HG03457 (cell line): ENCODE measurements around the gene ZMYM2.

ENCODE experiments used
- ATAC-seq: cut with Tn5 transposase; IDR thresholded peaks from one replicate; pipeline ENCODE4 v1.9.1; 2021; ENCODE audit warnings: moderate number of reproducible peaks; ENCODE audit not compliant: unreplicated experiment

The ZMYM2 gene

DNA sequence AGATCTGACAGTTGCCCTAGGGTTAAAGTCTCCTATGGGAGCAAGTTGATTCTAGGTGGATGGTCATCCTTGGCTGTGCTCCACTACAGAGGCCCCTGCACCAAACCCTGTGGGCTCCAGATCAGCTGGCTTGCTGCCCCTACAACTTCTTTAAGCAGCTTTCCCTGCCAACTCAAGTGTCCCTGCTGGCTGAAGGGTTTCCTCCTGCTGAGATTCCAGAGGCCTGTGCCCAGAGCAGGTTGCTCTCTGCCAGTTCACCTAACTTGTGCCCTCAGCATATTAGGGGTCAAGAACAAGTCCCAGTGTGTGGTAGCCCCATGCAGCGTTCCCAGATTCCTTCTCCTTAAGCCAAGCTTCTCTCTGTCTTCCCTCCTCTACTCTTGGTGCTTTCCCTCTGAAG is 85.6 kb downstream of the ZMYM2 start:
- ATAC-seq, result no peak

DNA sequence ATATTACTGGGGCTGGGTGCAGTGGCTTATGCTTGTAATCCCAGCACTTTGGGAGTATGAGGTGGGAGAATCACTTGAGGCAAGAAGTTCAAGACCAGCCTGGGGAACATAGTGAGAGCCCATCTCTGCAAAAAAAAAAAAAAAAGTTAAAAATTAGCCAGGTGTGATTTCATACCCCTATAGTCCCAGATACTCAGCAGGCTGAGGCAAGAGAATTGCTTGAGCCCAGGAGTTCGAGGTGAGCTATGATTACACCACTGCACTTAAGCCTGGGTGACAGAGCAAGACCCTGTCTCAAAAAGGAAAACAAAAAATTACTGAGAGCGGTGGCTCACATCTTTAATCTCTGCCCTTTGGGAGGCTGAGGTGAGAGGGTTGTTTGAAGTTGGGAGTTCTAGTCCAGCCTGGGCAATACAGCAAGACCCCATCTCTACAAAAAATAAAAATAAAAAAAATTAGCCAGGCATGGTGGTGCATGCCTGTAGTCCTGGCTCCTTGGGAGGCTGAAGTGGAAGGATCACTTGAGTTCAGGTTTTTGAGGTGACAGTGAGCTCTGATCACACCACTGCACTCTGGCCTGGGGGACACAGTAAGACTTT is 87.5 kb downstream of the ZMYM2 start:
- no peak for ATAC-seq

DNA sequence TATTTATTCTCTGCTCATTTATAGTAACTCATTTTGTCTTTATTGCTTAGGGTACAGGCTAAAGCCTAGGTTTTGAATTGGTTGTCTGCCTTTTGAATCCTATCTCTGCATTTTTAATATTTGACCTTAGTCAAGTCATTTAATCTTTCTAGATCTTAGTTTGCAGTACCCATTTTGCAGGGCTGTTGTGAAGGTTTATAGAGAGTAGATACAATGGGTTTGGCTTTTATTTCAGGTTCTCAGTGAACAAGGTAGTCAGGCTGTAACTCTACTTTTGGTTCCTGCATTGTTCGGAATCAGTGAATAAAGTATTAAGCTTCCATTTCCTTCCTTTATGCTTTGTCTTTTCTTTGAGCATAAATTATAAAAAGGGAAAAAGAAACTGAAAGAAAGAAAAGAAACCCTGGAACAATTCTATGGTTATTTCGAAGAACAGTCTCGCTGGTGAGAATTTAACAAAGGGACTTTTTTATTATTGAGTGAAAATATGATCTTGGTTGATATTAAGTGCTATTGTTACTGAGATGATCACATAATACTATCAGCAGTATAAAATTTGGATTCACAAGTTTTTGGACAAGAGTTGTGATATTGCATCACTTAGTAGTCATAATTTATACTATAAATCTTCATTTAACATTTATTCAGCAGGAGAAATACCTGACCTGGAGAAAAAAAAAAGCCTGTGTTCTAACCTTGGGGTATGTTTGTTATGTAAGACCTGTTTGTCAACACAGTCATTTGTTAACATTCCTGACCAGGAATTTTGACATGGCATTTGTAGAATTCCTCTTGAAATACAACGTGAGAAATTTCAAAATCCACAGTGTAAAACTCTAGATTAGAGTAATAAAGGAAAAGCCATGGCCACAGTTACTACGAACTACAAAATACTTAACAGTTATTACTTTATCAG is 91.3 kb downstream of the ZMYM2 start:
- ATAC-seq, result no peak

DNA sequence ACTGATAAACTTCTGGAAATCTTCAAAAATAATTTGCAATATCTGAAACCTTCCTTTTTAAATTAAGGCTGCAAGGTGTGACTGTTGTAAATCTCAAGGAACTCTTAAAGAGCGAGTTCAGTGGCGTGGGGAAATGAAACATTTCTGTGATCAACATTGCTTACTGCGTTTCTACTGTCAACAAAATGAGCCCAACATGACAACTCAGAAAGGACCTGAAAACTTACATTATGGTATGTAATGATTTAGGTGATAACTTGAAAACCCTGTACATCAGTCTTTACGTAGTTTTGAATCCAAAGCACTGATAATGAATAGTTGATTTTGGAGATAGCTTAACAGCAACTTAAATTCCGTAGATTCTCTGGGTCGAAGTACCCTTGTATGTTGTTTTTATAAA is 92.8 kb downstream of the ZMYM2 start:
- no peak for ATAC-seq

DNA sequence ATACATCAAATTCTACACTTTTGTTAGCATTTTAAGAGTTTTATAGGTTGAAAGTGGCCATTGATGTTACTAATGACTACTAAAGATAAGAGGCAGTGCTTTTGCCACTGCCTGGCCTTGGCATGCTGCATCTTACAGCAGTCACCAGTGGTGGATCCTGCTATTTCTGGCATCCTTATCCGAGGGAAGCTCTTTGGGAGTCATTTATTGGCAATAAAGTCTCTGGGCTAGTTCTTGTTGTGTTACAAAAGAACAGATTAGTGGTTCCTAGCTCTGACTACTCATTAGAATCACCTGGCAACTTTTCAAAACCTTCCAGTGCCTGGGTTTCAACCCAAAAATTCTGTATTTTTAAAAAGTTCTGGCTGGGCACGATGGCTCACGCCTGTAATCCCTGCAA is 94.5 kb downstream of the ZMYM2 start:
- no peak for ATAC-seq

DNA sequence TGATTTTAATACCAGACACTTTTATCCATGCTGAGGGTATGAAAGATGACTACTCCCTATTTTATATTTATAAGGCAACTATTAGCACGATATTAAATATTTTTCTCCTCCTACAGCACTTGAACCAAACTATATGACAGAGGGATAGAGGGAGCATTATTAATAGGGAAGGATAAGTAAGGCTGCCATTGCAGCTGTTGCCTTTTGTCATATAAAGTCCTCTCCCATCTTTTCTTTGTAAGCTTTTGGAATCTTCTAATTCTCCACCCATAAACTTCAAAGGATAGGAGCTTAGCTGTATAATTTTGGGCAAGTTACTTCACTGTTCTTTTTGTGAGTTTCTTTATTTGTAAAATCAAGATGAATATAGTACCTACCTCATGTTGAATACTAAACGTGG is 95.4 kb downstream of the ZMYM2 start:
- no peak for ATAC-seq

DNA sequence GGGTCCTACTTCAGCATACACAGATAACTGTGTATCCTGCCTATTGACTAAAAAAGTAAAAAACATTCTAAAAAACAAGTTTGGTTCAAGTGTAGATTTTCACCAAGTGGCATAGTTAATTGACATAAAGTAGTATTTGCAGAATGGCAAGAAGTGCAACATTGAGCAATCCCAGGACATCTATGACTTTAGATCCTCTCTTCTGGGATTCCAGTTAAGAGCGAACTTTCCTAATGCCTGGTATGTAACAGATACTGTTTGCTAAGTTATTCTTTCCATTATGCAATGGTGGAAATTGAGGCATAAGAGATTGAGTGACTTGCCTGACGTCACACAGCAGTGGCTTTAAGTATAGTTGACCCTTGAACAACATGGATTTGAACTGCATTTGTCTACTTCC is 96.1 kb downstream of the ZMYM2 start:
- no peak for ATAC-seq

DNA sequence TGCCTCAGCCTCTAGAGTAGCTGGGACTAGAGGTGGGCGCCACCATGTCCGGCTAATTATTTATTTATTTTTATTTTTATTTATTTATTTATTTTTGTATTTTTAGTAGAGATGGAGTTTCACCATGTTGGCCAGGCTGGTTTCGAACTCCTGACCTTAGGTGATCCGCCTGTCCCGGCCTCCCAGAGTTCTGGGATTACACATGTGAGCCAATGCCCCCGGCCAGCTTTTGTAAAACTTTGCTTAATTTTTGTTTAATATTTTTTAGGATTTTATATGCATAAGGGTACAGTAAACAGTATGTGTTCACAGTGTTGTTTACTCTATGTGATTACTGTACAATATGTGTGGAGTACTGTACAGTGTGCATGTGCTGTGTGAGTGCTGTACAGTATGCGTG is 98.7 kb downstream of the ZMYM2 start:
- no peak for ATAC-seq

DNA sequence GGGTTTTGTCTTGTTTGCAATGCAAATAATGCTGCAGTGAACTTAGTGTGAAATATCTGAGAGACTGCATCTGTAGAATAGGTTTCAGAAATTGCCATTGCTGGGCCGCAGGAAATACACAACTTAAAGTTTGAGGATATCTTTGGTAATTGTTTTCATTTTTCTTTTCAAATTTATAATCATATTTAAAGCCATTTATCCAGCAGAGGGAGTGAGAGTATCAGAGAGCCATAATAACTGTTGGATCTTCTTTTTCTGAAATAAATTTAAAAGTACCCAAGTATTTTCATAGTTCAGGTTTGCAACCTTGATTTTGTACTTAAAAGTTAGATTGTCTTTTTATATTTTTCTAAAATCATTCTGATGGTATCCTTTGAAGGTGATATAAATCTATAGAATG is 99.4 kb downstream of the ZMYM2 start:
- no peak for ATAC-seq

DNA sequence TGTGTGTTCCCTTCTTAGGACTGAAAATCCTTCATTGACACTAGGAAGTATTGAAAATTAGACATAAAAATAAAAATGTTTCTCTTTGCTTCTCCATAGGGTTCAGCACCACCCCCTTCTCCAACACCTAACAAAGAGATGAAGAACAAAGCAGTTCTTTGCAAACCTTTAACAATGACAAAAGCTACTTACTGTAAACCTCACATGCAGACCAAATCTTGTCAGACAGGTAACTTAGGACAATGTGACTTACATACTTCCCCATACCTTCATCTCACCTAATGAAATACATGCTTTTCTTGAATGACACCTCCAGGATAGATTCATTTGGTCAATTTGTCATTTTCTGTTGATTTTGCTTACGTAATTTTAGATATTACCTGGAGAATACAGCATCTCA is 99.9 kb downstream of the ZMYM2 start:
- ATAC-seq, result no peak

DNA sequence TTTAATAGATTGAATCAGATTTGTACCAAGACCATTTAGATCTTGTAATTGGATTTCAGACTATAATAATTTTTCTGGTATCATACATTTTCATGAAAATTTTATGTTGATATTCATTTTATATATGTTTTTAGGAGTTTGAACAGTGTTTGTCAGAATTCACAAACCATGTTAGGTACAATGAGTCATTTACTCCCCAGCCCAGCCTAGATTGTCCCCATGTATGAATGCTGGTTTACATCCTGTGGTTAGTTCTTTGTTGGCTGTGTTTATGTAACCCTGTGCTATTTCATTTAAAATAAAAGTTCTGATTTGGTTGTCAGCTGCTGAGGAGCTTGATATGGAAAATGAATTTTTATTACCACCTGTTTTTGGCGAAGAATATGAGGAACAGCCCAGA is 105.6 kb downstream of the ZMYM2 start:
- ATAC-seq, result no peak

DNA sequence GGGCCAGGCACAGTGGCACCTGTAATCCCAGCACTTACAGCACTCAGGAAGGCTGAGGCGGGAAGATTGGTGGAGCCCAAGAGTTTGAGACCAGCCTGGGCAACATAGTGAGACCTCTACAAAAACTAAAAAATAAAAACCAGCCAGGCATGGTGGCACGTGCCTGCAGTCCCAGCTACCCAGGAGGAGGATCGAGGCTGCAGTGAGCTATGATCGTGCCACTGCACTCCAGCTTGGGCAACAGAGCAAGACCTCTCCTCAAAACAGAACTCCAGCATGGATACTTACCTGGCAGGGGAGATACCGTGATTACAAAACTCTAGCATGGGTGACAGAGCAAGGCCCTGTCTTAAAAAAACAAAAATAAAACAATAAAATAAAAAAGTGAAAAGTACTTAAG is 107.0 kb downstream of the ZMYM2 start:
- ATAC-seq, result no peak

DNA sequence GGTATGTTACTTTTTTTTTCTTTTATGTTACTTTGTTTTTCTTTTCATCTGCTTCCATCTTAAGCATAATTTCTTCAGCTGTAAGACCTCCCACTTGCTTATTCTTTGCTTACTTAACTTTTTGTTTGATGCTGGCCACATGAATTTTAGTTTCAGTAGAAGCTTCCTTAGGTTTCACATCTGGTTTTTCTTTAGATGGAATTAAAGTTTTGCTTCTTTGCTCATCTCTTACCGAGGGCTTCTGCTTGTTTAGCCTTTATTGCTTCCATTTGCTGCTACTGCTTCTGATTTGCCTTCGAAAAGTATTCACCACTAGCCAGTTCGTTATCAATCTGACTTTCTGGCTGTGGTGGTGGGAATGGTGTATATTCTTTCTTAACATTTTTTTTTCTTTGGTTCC is 111.4 kb downstream of the ZMYM2 start:
- ATAC-seq, result no peak

DNA sequence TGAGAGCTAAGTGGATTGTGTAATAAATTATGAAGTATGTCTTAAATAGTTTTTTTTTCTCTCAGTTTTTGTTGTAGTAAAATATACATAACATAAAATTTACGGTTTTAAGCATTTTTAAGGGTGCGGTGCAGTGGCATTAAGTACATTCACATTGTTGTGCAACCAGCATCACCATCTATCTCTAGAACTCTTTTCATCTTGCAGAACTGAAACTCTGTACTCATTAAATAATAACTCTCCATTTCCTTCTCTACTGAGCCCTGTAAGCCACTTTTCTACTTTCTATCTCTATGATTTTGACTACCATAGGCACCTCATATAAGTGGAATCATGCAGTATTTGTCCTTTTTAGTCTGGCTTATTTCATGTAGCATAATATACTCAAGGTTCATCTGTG is 115.2 kb downstream of the ZMYM2 start:
- ATAC-seq, result no peak

DNA sequence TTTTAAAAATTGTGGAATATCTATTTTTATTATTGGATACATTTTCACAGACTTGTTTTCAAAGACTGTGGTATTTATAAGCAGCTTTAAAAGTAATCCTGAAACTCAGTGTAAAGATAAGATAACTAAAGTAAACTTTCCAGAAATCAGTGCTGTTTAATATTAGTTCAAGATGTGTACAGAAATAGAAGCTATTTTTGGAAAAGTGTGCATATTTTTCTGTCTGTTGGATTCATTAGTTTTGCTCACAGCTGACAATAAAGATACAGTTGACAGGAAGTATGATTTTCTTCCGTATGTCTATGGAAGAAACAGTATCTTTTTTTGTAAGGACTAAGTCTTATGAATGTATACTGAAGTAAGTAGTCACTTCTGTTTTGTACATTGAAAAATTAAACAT is 116.4 kb downstream of the ZMYM2 start:
- no peak for ATAC-seq

DNA sequence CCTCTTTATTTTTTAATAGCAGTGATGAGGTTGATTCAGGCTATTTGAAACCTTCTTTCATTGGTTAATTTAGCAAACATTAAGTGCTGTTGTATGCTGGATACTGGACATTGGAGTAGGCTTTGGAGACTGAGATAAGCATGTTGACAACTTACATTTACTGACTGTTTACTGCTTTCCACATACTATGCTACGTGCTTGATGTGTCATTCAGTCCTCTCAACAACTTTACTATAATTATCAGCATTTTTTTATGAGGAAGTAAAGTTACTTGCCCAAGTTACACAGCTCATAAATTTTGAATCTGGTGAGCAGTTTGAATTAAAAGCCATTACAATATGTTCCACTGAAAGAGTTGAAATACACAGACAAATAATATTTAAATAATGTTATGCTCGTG is 118.6 kb downstream of the ZMYM2 start:
- no peak for ATAC-seq

DNA sequence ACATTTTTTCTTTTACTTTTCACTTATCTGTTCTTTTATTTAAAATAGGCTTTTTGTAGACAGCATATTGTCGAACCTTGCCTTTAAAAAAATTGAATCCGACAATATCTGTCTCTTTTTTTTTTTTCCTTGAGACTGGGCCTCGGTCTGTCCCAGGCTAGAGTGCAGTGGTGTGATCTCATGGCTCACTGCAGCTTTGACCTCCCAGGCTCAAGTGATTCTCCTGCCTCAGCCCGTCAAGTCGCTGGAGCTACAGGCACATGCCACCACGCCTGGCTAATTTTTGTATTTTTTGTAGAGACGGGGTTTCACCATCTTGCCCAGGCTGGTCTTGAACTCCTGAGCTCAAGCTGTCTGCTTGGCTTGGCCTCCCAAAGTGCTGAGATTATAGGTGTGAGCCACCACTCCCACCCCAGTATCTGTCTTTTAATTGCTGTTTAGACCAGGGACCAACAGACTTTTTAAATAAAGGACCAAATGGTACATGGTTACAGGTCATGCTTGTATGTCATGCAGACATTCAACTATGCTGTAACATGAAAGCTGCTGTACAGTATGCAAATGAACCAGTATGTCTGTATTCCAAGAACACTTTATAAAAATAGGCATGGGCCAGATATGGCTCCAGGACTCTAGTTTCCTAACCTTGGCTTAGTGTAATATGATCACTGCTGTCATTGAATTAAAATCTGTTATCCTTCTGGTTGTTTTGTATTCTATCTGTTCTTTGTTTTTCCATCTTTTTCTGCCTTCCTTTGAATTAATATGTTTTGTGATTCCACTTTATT is 122.0 kb downstream of the ZMYM2 start:
- no peak for ATAC-seq

DNA sequence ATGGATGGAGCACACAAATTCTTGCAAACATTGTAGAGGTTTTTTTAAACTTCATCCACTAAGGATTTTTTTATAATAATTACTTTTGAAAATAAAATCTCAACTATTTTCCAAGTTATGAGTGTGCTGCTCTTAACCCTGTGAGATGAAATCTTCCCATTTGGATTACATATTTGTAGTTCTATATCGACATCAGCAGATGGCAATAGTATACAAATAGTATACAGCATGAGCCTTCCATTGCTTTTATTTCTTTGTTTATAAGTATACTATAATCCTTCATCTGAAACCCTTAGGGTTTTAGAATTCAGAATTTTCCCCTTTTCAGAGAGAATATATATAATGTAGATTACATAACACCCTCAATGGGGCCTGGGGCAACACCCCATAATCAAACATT is 131.8 kb downstream of the ZMYM2 start:
- no peak for ATAC-seq

DNA sequence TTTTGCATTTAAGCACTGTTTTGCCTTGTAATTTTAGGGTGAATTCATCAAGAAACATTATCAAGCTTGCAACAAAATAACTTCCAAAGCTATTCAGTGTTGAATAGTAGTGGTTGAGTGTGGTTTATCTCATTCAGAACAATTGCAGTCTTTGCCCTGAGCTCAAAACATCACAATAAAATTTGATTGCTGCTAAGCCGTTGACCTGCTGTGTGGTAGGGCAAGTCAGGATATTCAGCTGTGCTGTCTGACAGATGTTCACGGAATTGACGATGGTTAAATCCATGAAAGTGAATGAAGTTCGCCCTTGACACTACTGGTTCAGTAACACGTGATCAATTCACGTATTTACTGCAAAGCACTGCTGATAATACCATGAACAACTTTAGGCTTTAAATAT is 135.4 kb downstream of the ZMYM2 start:
- no peak for ATAC-seq

DNA sequence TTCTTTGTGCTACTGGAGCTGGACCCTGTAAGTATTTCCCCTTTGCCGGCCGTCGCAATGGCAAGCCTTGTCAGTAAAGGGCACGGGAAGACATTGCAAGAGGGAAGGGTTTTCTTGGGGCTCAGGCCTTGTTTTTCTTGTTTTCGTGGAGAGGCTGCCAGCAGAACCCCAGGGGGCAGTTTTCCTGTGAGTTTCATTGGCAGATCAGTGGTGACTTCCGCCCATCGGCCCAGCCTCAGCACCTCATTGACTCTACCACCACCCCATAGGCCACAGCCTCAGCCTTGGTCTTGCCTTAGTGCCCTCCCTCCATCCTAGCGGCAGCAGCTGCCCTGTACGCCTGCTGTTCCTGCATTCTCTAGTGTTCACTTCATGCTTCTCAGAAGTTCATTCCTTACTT is 140.8 kb downstream of the ZMYM2 start:
- ATAC-seq, result no peak

DNA sequence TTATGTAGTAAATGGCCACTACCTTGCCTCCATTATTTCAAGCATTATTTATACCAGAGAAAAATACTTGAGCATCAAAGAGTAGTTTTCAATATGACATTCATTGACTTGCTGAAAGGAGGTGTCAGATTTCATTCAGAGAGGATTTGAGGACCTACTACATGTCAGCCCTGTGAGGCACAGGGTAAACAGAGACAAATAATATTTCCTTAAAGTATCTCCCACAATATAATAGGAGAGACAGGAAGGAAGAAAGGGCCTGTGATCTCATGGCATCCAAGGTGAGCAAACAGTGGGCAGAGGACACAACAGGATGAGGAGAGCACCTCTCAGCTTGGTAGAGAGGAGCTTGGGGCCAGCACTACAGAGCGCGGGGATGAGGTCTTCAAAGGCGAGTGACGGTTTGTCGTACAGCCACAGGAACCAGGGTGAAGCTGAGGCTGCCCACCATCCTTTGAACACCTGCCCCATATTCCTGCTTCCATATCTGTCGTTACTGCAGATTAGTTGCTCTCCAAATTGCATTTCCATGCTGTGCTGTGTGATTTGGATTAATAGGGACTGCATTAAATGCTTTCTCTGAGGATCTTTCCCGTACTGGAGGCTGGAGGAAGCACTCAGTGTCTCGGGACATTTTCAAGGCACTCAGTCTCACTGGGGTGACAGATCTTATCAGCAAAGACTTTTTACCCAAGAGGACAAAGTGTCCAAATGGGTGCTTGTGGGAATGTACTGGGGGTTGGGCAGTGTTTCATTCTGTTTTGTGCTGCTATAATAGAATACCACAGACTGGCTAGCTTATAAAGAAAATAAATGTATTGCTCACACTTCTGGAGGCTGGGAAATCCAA is 143.2 kb downstream of the ZMYM2 start:
- ATAC-seq, result no peak
